Testis (tissue), 3 donors: ENCODE results near the gene CCDC137. TPM values are rescaled to one million over a fixed set of nuclear protein-coding genes. Genes with fewer than 3 reads are reported as not detected.

Source experiments
- DNase-seq: peaks from one replicate; pipeline ENCODE4 v3.0.0-alpha.2; 2019
- H3K27ac ChIP-seq, 2 donors: fragments of 200-600 bp; sonication (generic); one replicate each; pipeline ENCODE4 v1.5.1; 2019
- H3K27me3 ChIP-seq: fragments of 200-600 bp; sonication (generic); one replicate; pipeline ENCODE4 v1.5.1; 2019
- H3K36me3 ChIP-seq: fragments of 200-600 bp; sonication (generic); one replicate; pipeline ENCODE4 v1.5.1; 2017; ENCODE audit warnings: low read depth; ENCODE audit errors: missing control alignments
- H3K4me1 ChIP-seq: fragments of 200-600 bp; sonication (generic); one replicate; pipeline ENCODE4 v1.5.1; 2019
- H3K4me3 ChIP-seq, 2 donors: fragments of 200-600 bp; sonication (generic); one replicate each; pipeline ENCODE4 v1.5.1; 2017 to 2019
- H3K9me3 ChIP-seq: fragments of 200-600 bp; sonication (generic); one replicate; pipeline ENCODE4 v1.5.1; 2017
- POLR2A ChIP-seq: fragments of 450-650 bp; IDR thresholded peaks from one replicate; pipeline ENCODE4 v1.6.1; 2017; ENCODE audit warnings: antibody characterized with exemption, mild to moderate bottlenecking, moderate library complexity
- WGBS, 2 donors: methylation state at CpG; one replicate each; pipeline ENCODE4 v1.1.5; 2018; 5-methylcytosine and 5-hydroxymethylcytosine counted together
- intact Hi-C: fragments of 100-400 bp; cut with DNase I; formaldehyde crosslinking; loops from one replicate; pipeline ENCODE4 v1.15.1; 2023; ENCODE audit warnings: low total_unique reads
- polyA plus RNA-seq: library from polyadenylated mRNA; stranded (reverse); fragments of 350-450 nt; fragmentation: Illumina TruSeq; extraction: RNeasy Lipid Tissue Mini Kit (QIAGEN cat#74804); gene quantifications from one replicate; pipeline ENCODE4 v1.2.3, GENCODE V29; 2014; ENCODE audit warnings: low read depth, low replicate concordance; ENCODE audit not compliant: insufficient read depth
- total RNA-seq, 2 donors: library from RNA; depleted of rRNA; stranded (reverse); fragments of >200 nt; gene quantifications; one replicate each; pipeline ENCODE4 v1.2.3, GENCODE V29; 2016
- TF ChIP-seq, protein P1 (sequence below), 3 experiments: fragments of 450-650 bp in 2 of 3; fragments of 200-600 bp in 1 of 3; sonication (generic) in 1 of 3; IDR thresholded peaks; one replicate each; pipeline ENCODE4 v1.5.1; 2016 to 2019; ENCODE audit warnings: antibody characterized with exemption in 3 of 3, mild to moderate bottlenecking in 2 of 3, moderate library complexity in 1 of 3

Gene CCDC137
- total and polyA plus RNA-seq, 3 donors from 2014 or later: 18.6 to 19.9 (median 19.0) TPM

DNA sequence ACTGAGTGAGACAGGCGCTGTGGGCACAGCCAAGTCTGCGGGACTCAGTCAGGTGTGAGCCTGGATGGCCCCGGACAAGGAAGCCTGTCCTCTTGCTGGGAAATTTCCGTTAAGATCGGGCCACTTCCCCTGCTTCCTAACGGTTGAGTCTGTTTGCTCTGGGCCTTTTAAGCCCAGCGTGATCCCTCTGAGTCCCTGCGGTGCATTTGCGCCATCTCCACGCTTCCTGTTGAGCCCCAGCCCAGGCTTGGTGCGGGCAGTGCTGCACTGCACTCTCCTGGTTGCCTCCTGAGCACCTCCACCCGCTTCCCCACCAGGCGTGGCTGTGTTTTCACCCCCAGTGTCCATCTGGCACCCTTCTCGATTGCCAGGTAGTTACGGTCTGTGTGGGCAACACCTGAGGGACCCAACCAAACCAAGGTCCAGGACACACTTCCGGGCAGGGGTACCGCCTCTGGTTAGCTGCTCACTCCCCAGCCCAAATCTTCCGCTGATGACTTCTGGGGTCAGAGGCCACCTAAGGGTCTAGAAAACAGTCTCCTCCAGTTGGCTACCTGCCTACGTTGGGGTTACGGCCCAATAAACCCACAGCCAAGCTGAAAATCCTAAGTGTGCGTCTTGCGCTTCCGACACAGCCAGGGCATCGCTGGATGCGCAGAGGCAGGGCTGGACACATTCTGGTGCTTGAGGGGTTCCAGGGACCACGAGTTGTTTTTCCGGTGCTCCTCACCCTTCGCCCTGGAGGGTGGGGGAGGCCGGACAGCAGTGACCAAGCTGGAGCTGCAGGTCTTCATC, 44.2 kb downstream of the CCDC137 start:
- peaks cover 30% of the 10 kb centered on the region for H3K4me1 ChIP-seq
- no peak overlapping the region for H3K4me3 ChIP-seq
- intact Hi-C loops: no loop called here
- WGBS, 2 donors: 45 to 46% methylated on average over 22 to 29 of the region's 29 CpGs
- no peaks in the 10 kb centered on the region for H3K36me3 ChIP-seq
- no peak for TF ChIP-seq POLR2A
- TF ChIP-seq, protein P1, sequence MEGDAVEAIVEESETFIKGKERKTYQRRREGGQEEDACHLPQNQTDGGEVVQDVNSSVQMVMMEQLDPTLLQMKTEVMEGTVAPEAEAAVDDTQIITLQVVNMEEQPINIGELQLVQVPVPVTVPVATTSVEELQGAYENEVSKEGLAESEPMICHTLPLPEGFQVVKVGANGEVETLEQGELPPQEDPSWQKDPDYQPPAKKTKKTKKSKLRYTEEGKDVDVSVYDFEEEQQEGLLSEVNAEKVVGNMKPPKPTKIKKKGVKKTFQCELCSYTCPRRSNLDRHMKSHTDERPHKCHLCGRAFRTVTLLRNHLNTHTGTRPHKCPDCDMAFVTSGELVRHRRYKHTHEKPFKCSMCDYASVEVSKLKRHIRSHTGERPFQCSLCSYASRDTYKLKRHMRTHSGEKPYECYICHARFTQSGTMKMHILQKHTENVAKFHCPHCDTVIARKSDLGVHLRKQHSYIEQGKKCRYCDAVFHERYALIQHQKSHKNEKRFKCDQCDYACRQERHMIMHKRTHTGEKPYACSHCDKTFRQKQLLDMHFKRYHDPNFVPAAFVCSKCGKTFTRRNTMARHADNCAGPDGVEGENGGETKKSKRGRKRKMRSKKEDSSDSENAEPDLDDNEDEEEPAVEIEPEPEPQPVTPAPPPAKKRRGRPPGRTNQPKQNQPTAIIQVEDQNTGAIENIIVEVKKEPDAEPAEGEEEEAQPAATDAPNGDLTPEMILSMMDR (IDR thresholded peaks at IDR 0.05): no peak
- no peak overlapping the region for H3K27ac ChIP-seq
- H3K27me3 ChIP-seq: no peaks in the 10 kb centered on the region
- no peaks in the 10 kb centered on the region for H3K9me3 ChIP-seq
- DNase-seq: no peak

DNA sequence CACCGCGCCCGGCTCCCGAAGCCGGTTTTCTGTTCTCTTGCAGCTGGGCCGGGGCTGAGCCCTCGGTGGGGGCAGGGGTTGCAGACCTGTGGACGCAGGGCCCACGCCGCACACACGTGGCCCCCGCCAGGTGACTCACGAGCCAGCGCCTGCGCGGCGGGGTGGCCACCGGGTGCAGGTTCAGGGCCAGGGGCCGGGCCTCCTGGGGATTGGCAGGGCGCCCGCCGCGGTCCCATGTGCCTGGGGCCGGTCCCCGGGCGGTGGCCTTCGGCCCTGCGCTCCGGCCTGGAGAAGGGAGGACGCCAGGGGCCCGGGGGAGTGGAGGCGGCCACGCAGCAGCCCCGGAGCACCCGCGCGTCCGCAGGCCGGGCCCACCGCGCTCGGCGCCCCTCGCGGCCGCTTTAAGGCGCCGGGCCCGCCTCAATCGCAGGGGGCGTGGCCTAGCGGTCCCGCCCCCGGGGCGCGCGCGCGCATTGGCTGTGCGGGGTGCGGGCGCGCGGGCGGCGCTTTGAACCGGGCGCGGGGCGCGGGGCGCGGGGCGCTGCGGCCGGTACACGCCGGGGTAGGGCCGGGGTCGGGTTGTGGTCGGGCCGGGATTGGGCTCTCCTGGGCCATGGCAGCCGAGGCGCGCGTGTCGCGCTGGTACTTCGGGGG, 45.4 kb downstream of the CCDC137 start, which contains the start of gene SLC25A10:
Gene SLC25A10 (plus strand): TSS at position 471 of the 654 bp plus-strand sequence. CDS start 143 bp downstream, at position 614.
- intact Hi-C loops: no loop called here
- no peaks in the 10 kb centered on the region for H3K9me3 ChIP-seq
- no peaks in the 10 kb centered on the region for H3K36me3 ChIP-seq
- WGBS, 2 donors: 0 to 2% methylated on average over 14 to 66 of the region's 89 CpGs
- no peak for TF ChIP-seq POLR2A
- TF ChIP-seq, protein P1 (IDR thresholded peaks at IDR 0.05): peak in 1 of 3 experiments; percentile 18
- peak; percentile 70 for DNase-seq
- H3K27ac ChIP-seq: peak within 1 kb of the TSS in 1 of 2 donors; percentile 24
- H3K27me3 ChIP-seq: no peaks in the 10 kb centered on the region
- H3K4me1 ChIP-seq: peaks cover 30% of the 10 kb centered on the region
- H3K4me3 ChIP-seq: peak within 1 kb of the TSS; percentile 74 to 77

DNA sequence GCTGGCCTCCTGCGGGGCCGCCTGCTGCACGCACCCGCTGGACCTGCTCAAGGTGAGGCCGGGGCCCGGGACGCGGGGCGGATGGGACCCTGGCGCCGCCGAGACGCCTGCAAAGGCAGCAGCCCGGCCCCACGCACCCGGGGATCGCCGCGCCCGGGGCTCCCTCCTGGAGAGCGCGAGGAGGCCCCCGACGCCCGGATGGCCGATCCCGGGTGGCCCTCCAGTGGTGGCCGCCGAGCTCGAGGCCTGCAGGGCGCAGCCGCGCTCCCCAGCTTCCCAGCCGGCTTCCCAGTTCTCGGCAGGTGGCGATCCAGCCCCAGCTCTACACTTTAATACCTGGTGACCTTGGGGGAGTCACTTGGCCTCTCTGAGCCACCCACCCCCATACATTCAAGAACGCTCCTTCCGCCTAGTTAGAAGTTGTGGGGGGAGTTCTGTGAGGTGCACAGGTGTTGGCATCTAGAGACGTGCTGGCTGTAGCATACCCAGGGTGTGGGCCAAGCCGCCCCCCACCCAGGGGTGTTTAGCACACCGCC, 46.0 kb downstream of the CCDC137 start:
- Histone ChIP-seq H3K4me3 (peak overlapping the region; percentile 74 to 77), H3K36me3 (no peaks in the 10 kb centered on the region), H3K4me1 (peaks cover 30% of the 10 kb centered on the region), H3K27me3 (no peaks in the 10 kb centered on the region), H3K9me3 (no peaks in the 10 kb centered on the region), H3K27ac (peak overlapping the region in 1 of 2 donors; percentile 24)
- intact Hi-C loops: no loop called here
- TF ChIP-seq, protein P1 (IDR thresholded peaks at IDR 0.05): no peak
- no peak for TF ChIP-seq POLR2A
- no peak for DNase-seq
- 1% methylated on average over 18 to 37 of the region's 41 CpGs for WGBS, 2 donors

DNA sequence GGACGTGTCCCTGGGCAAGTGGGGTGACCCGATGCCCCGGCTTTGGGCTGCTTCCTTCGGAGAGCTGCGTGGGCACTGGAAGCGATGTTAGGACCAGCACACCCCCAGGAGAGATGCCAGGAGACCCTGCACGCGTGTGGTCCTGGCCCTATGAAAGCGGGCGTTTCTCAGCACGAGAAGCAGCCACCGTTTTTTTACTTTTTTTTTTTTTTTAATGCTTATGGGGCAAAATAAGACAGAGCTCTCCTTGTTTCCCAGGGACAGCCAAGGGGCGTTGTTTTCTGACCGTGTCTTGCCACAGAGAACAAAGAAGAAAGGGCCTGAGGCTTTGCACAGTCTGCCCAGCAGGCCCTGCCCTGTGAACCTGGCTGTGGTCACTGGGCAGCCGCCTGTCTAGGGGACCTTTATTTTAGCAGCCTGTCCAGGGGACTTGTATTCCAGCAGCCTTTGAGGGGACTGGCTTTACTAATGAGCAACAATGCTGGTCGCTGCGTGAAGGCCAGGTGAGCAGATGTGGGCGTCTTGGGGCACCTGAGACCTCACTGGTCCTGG, 46.5 kb downstream of the CCDC137 start:
- H3K27ac ChIP-seq: peak overlapping the region in 1 of 2 donors; percentile 24
- no peaks in the 10 kb centered on the region for H3K9me3 ChIP-seq
- intact Hi-C loops: no loop called here
- no peaks in the 10 kb centered on the region for H3K36me3 ChIP-seq
- H3K4me3 ChIP-seq: peak overlapping the region; percentile 74 to 77
- no peak for TF ChIP-seq POLR2A
- TF ChIP-seq, protein P1 (IDR thresholded peaks at IDR 0.05): no peak
- H3K4me1 ChIP-seq: peaks cover 30% of the 10 kb centered on the region
- 7 to 13% methylated on average over 12 to 18 of the region's 18 CpGs for WGBS, 2 donors
- DNase-seq: no peak
- H3K27me3 ChIP-seq: no peaks in the 10 kb centered on the region
